GM21737 (cell line): ENCODE results near the gene TMOD3.

Experiments
- ATAC-seq: cut with Tn5 transposase; IDR thresholded peaks from one replicate; pipeline ENCODE4 v1.9.1; 2021; ENCODE audit warnings: mild to moderate bottlenecking, moderate library complexity; ENCODE audit not compliant: unreplicated experiment

TMOD3 gene

DNA sequence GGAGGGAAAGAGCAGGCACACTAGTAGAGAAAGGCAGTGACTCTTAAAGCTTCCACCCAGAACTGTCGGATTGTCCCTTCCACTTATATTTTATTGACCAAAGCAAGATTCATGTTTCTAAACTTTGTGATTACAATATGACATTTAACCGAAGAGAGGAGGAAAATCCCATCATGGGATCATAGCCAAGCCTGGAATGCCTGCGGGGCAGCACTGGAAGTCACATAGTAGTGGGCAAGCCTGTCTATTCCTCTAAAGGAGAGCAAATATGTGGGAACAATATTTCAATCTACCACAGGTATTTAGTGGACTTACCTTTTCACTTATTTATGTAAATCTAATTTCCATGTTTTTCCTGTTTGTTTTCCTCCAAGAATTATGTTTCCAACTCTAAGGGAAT lies 3.8 kb upstream of the TMOD3 start:
- ATAC-seq, result no peak

DNA sequence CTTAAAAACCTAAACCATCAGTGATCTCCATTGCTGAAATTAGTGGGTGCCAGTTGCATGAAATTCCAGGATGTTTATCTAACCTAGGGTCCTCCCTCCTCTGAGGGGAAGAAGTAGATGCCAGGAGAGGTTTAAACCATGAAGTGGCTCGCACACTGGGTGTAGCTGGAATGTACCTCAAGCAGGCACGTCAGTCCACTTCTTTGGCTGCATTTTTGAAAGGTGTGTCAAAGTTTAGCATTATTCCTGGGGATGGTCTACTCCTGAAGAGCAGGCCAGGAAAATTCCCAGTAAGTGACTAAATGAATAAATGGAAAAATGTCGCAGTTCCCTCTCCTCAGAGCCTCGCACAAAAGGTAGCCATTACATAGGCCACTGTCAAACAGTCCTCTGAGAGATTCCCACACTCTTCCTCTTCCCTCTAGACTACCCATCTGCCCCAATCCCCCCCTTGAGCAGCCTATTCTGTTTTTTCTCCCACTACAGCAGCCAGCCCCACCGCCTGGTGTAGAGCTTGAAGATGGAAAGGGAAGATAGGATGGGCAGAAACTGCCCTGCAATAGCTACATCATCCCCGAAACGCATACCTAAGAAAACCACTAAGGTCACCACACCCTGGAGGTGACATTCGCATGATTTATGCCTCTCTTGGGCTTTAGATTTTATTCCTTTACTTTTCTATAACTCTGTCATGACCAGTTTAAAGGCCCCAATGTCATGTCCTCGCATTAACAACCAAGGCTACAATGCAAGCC lies 655 bp upstream of the TMOD3 start:
- ATAC-seq, result no peak

DNA sequence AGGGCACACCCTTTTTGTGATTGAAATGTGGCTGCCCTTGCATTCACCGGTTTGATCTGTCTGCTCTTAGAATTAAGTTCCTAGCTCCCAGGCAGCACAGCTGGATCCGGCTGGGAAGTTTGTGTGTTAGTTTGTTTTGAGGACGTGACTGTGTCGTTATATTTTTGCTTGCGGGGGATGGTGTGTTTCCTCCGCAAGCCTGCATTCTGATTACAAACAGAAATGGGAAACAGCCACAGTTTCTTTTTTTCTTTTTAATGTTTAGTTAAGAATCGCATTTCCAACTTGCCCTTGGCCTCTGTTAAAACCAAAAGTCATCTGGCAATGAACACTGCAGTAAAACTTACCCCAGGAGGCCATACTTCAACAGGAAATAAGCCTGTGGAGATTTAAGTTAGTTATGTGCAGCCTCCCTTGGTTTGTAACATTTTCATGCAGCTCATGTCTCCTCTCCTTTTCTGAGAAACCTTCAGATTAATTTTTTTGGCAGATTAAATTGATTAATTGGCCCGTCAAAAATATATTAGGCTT lies 888 bp downstream of the TMOD3 start:
- peak; percentile 25 for ATAC-seq

DNA sequence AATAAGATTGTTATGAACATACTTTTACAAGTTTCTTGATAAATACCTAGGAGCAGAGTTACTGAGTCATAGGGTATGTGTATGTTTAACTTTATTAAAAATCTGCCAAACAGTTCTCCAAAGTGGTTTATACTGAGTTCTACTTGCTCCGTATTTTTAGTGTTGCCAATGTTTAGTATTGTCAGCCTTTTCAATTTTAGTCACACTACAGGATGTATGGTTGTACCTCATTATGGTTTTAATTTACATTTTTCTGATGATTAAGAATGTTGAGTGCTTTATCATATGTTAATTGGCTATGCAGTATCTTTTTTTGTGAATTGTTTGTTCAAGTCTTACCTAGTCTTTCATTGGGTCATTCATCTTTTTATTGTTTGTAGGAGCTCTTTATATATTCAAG lies 4.3 kb downstream of the TMOD3 start:
- ATAC-seq, result no peak

DNA sequence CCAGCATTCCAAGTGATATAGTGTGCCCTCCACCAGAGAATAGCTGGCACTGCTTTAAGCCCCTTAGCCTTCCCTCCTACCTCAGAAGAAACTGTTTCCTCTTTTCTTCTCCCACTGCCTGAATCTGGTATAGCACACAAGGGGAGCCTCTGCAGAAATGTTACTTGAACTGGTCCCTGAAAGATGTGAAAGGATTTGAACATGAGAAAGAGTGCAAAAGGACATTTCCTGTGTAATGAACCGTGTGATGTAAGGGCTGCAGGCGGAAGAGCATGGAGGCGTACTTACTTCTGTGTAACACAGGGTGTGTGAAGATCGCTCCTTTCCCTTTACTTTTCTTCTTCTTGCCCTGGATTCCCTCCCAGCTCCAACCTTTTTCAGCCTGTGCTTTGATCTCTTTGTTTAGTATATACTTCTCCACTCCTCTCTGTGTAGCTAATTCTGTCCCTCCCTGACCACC lies 8.4 kb downstream of the TMOD3 start:
- no peak for ATAC-seq

DNA sequence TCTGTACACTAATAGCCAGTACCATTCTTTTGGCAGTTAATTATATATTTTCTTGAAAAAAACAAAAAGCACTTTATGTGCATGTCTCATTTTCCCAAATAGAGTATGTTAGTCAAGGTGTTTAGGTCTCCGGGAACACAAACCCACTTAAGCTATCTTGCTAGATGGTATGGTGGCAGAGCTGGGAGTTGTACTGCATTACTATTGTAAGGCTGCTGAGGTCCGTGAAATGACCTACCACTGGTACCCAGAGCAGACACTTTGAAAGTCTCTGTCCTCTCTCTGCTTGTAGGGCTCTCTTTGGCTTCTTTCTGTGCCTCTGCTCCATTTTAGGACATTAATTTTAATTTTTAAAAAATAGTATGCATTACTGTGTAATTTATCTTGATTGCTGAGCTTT lies 8.8 kb downstream of the TMOD3 start:
- no peak for ATAC-seq

DNA sequence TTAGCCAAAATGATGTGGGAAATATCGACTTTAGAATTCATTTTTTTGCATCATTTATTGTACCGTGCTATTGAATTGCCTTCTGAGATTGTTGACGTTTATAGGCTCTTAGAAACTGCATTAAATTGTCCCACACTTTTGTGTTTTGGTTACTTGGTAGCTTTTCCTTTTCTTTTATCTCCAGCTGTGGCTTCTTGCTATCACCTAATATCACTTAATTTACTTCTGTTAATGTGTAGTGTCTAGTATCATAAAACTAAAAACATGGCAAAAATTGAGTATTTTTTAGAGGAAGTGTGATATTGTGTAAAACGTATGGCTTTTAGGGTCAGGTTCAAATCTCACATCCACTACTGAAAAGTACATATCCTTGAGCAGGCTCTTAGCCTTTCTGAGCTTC lies 11.2 kb downstream of the TMOD3 start:
- no peak for ATAC-seq

DNA sequence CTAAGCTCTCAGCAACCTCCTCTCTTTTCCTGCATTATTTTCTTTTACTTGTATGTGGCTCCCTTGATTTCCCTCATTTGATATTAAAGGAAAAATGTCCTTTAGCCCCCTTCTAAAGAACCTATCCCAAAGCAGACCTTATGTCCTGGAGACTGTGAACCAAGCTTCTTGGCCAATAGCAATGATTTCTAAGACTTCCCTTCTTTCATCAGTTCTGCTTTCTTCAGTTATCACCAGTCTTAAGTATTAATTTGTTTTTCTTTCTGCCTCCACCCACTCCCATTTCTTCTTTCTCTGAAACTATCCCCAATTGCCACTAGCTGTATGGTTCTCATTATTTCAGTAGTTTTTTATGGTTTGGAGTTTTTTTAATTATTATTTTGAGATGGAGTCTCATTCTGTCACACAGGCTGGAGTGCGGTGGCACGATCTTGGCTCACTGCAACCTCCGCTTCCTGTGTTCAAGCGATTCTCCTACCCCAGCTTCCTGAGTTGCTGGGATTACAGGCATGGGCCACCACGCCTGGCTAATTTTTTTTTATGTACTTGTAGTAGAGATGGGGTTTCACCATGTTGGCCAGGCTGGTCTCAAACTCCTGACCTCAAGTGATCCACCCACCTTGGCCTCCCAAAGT lies 12.1 kb downstream of the TMOD3 start:
- ATAC-seq, result no peak

DNA sequence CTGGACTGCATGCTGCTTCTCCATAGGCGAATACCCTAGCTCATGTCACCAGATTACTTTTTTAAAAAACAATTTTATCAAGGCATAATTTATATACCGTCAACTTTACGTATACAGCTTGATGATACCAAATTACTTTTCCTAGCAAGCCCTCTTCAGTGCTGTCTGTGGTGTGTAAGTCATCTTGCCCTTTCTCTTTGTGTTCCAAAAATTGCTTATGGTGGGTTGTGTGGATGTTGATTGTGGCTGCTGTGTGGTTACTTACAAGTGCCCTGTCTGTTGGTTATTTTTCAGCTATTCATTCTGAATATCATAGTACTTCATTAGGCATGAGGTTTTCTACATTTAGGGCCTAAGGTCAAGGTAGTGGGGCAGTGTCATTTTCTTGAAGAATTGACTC lies 12.8 kb downstream of the TMOD3 start:
- no peak for ATAC-seq

DNA sequence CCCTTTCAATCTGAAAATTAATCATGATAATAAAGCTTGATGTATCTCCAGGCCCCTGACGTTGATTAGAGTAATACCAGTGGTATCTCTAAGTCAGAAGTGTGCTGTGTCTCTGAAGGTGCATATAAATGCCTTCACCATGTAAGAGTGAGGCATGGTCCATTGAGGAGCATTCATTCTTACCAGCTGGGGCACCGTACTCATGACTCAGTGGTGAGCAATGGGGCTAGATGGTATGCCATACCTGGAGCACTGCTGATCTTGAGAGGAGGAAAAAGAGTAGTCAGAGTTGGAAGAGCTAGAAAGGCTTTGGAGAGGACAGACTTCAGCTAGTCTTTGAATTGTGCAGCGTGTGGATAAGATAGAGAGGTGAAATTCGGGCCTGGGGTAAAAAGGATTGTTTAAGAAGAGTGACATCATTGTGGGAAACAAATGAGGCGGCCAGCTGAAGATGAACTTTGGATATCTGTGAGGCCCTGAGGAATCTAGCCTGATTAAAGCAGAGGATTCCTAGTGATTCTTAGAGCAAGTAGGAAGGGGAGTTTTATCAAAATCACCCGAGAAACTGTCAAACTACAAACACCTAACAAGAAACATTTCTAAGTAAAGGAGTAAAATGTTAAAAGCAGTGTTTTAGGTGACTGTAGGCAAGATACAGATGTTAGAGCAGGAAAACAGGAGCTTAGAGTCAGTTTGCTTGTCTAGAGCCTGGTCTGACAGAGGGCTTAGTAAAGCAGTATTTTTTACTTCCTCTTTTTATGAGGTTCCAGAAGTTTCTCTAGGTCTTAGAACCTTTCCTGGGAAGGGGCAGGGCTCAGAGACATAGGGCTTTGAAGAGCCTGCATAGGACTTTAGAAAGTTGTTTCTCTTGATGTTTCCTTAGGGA lies 13.6 kb downstream of the TMOD3 start:
- ATAC-seq, result no peak

DNA sequence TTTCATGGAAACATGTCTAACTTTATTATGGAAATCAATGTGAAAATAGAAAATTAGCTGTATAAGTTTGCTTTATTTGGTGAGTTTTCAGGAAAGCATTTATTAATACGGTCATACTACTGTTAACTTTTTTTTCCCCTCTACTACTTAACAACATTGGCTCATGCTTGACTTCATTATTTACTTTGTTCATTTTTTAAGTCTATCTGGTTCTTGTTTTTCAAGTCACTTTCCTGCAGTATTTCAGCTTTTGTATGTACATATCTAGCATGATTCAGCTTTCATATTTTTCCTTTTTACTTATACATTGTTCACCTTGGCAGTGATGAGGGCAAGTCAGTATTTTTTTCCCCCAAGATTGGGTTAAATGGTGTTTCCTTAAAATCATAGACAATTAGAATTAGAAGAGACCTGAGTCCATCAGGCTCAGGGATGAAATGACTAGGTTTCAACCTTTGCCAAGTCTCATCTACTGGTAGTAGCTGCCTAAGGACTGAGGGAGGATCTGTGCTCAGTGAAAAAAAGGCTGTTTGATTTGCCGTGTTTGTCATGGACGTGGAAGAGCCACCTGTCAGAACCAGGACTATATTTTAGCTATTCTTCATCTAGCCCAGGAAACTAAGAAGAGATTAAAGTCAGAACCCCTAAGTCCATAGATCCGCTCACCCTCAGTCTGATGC lies 15.4 kb downstream of the TMOD3 start:
- ATAC-seq, result no peak

DNA sequence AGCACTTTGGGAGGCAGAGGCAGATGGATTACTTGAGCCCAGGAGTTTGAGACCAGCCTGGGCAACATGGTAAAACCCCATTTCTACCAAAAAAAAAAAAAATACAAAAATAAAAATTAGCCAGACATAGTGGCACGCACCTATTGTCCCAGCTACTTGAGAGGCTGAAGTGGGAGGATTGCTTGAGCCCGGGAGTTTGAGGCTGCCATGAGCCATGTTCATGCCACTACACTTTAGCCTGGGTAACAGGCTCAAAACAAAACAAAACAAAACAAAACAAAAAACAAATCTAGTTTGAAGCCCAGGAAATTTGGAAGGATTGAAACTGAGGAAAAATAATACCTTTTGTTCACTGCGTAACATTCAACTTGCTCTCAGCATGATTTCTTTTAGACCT lies 16.6 kb downstream of the TMOD3 start:
- no peak for ATAC-seq

DNA sequence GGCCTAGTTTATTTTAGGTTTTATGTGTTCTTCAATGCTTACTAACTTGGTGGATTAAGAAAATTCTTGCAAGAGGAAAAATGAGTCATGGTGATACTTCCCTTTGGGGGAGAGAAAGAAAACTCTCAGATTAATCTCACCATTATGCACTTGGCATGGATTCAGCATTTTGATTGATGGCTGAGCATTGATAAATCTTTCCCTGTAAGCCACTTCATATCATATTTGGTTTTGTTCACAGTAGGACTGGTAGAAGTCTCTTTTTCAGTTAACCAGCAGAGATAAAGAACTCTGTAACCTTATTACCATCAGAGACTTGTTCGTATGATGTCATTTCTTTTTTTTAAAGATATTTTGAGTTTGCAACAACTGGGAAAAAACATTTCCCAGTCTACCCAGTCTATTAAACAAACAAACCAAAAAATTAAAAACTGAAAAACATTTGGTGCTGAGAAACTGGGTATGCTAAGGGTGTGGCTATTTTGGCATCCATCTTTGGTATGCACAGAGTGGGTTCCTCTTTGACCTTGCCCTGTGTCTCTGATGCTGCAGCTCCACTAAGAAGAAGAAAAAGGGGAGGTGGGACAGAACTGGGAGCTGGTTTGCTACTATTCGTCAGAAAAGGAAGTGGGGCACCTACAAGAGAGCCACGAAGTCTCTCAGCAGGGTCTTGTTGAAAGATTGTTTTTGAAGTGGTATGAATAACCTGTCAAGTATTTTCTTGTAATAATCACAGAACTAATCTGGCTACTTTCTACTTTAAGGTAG lies 17.2 kb downstream of the TMOD3 start:
- no peak for ATAC-seq

DNA sequence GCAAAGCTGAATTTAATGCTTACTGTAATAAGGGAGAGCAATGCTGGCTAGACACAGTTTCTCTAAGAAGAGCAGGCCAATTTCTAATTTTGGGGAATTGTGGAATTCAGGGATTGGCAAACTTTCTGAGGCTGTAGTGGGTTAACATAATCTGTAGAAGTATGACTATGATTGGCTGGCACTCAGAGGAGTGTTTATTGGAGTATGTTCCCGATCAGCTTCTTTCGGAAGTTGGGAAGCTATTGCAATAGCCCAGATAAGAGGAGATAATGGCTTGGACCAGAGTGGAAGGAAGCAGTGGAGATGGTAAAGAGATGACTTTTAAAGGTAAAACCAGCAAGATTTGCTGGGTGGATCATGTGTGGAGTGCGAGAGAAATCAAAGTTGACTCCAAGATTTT lies 19.4 kb downstream of the TMOD3 start:
- no peak for ATAC-seq

DNA sequence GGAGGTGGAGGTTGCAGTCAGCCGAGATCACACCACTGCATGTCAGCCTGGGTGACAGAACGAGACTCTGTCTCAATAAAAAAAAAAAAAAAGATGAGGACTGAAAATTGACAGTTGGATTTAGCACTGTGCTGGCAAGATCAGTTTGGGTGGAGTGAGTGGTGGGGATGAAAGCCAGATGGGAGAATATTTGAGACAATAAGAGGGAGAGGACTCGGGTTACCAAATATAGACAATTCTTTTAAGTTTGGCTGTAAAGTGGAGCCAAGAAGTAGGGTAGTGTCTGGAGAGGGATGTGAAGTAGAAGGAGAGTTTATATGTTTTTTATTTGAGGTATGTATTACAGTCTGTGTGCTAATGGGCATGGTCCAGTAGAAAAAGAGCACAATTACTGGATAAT lies 20.4 kb downstream of the TMOD3 start:
- ATAC-seq, result no peak

DNA sequence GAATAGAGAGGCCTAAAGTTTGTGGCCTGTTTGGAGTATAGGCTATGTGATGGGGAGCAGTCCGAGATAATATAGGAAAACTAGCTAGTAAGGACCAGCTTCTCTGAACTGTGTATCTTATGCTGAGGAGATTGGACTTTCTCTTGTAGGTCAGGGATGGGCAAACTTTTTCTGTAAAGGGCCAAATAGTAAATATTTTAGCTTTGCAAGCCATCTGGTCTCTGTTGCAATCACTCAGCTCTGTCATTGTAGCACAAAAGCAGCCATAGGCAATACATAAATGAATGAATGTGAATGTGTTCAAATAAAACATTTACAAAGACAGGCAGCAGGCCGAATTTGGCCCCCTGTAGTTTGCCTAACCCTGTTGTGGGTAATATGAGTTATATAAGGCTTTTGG lies 24.5 kb downstream of the TMOD3 start:
- ATAC-seq, result no peak

DNA sequence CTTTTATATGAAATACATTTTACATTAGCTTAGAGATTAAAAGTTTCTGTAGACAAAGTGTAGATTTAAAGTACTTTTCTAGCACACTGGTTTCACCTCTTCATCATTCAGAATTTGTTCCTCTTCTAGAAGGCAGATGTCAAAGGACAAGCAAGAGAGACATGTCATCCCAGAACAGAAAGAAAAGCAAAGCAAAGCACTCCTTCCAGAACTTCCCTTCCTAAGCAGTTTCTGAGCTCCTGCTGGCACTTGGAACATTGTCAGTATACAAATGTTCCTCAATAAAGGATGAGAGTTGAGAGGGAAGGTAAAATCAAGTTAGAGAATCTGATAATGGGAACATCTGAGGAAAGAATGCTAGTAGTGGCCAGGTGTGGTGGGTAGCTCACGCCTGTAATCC lies 26.2 kb downstream of the TMOD3 start:
- ATAC-seq, result no peak

DNA sequence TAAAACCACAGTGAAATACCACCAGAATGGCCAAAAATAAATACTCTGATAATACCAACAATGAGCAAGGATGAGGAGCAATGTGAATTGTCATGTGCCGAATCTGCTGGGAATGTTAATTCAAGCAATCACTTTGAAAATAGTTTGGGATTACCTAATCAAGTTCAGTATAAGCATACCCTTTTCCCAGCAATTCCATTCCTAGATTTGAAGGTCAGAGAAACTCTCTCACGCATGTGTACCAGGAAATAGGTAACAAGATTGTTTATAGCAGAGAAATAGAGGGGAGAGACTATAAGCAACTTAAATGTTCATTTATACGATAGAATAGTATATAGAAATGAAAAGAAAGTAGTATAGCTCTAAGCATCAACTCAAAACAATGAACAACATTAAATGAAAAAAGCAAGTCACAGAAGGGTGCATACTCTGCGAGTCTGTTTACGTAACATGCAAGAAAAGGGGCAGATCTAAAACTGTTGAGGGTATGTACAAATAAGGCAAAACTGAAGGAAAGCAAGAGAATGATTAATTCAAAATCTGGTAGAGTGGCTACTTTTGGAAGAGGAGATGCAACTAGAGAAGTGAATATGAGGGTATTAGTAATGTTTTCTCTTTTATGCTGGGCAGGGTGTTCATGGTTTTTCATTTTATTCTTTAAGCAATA lies 27.4 kb downstream of the TMOD3 start:
- ATAC-seq, result no peak

DNA sequence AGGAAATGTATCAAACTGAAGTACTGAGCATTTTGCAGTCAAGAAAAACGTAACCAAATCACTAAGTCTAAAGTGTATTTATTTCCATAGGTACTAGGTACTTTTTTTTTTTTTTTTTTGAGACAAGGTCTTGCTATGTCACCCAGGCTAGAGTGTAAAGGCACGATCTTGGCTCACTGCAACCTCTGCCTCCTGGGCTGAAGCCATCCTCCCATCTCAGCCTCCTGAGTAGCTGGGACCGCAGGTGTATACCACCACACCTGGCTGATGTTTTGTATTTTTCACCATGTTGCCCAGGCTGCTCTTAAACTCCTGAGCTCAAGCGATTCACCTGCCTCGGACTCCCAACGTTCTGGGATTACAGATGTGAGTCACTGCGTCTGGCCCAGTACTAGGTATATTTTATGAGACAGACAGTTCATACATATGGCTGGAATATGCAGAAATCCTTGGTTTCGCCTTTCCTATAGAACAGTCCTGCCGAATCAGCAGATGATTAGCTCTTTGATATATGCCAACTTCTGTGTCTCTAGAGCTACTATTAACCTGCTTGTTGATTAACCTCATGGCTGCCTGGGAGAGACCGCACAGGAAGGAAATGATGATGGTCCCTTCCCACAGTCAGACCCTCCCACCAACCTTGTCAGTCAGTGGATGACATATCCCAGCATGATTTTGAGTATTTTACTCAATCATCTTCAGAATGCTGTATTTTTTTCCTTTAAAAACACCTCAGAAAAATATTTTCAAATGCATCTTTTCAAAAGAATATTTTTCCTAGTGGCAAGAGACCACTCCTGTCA lies 32.3 kb downstream of the TMOD3 start:
- ATAC-seq, result no peak
